Chondrocyte (in vitro differentiated cells): ENCODE measurements around the gene FOXL2NB. TPM values are rescaled to one million over a fixed set of nuclear protein-coding genes. Genes with fewer than 3 reads are reported as not detected.

Experiments used
- DNase-seq: peaks from one replicate; pipeline ENCODE4 v3.0.0; 2021; ENCODE audit warnings: mixed read lengths, low spot score
- H3K27ac Mint-ChIP-seq: one replicate; pipeline ENCODE4 v1.8.0; 2021; ENCODE audit warnings: mild to moderate bottlenecking, moderate library complexity, mixed read lengths; ENCODE audit not compliant: unreplicated experiment
- H3K27me3 Mint-ChIP-seq: 2 replicates; pipeline ENCODE4 v1.8.0; 2021; ENCODE audit warnings: low read depth, mixed read lengths
- H3K36me3 Mint-ChIP-seq: 2 replicates; pipeline ENCODE4 v1.8.0; 2021; ENCODE audit warnings: low read depth, mixed read lengths
- H3K4me1 Mint-ChIP-seq: 2 replicates; pipeline ENCODE4 v1.8.0; 2021; ENCODE audit warnings: low read depth, mild to moderate bottlenecking, mixed read lengths
- H3K4me3 Mint-ChIP-seq: one replicate; pipeline ENCODE4 v1.8.0; 2021; ENCODE audit warnings: mild to moderate bottlenecking, moderate library complexity, mixed read lengths; ENCODE audit not compliant: unreplicated experiment
- H3K9me3 Mint-ChIP-seq: 2 replicates; pipeline ENCODE4 v1.8.0; 2021; ENCODE audit warnings: low read depth, mixed read lengths
- total RNA-seq: library from RNA; stranded (reverse); gene quantifications from 3 replicates; pipeline ENCODE4 v1.2.1, GENCODE V29; 2021
- TF ChIP-seq, protein P1 (sequence below): fragments of 200-600 bp; sonication (generic); IDR thresholded peaks from 2 replicates; pipeline ENCODE4 v1.5.0; 2021; ENCODE audit warnings: antibody characterized with exemption, mild to moderate bottlenecking, moderate library complexity

Gene FOXL2NB
- total RNA-seq, 1 donor from 2014 or later, result 0.17 TPM

DNA sequence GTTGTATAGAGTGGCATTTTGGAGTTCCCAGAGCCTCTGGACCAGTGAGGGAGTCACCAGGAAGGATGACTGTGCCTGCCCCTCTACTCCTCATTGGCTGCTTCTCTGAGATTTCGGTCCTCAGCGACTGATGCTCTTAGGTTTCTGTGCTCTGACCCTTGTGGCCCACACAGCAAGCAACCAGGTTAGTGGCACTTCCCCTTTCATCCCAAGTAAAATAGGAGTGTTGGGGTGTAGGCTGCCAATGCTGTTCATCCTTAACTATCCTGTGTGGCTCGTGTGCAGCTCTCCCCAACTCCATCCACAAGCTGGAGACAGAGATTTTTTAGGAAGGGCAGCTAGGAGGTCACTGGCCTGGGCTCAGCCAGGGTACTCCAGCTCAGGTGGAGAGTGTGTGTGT is 37.8 kb downstream of the FOXL2NB start:
- Mint-ChIP-seq H3K9me3 (no peaks in the 10 kb centered on the region), H3K4me3 (no peak overlapping the region), H3K4me1 (no peaks in the 10 kb centered on the region), H3K36me3 (no peaks in the 10 kb centered on the region), H3K27ac (no peak overlapping the region), H3K27me3 (peaks cover 29% of the 10 kb centered on the region)
- TF ChIP-seq, protein P1, sequence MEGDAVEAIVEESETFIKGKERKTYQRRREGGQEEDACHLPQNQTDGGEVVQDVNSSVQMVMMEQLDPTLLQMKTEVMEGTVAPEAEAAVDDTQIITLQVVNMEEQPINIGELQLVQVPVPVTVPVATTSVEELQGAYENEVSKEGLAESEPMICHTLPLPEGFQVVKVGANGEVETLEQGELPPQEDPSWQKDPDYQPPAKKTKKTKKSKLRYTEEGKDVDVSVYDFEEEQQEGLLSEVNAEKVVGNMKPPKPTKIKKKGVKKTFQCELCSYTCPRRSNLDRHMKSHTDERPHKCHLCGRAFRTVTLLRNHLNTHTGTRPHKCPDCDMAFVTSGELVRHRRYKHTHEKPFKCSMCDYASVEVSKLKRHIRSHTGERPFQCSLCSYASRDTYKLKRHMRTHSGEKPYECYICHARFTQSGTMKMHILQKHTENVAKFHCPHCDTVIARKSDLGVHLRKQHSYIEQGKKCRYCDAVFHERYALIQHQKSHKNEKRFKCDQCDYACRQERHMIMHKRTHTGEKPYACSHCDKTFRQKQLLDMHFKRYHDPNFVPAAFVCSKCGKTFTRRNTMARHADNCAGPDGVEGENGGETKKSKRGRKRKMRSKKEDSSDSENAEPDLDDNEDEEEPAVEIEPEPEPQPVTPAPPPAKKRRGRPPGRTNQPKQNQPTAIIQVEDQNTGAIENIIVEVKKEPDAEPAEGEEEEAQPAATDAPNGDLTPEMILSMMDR, result no peak
- no peak for DNase-seq

DNA sequence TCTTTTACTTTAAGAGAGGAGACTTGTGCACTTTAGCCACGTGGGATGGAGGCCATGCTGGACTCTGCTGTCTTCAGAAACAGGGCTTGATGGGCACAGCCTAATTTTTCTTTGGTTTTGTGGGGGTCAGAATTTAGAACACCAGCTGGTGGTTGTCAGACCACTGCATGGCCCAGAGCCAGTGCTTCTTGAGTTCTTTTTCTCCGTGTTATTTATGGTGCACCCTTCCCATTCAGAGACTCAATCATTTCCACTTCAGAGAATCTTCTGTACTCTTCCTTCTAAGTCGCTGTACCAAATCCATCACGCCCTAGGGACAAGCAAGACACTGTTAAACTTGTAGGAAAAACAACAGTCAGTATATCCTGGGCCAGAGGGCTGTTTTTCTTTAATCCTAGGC is 38.9 kb downstream of the FOXL2NB start:
- H3K9me3 Mint-ChIP-seq, result no peaks in the 10 kb centered on the region
- TF ChIP-seq, protein P1, result no peak
- H3K4me3 Mint-ChIP-seq, result no peak overlapping the region
- H3K4me1 Mint-ChIP-seq, result no peaks in the 10 kb centered on the region
- H3K27ac Mint-ChIP-seq, result no peak overlapping the region
- DNase-seq, result no peak
- no peaks in the 10 kb centered on the region for H3K36me3 Mint-ChIP-seq
- H3K27me3 Mint-ChIP-seq, result peaks cover 29% of the 10 kb centered on the region

DNA sequence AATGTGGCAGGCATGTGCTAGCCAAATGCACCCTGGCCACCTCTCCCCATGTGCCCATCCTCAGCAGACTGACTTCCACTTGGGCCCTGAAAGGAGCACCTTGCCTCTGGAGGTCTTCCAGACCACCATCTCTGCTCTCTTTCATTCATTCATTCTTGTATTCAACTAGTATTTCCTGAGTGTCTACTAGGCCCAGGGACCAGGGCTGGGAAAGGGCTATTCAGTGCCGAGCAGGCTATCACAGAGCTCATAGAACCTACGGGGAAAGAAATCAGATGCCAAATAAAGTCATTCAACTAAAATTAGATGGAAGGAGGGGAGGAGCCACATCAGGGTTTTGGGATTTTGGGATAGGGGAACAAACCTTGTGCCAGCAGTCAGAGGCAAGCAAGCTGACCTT is 40.2 kb downstream of the FOXL2NB start:
- Mint-ChIP-seq H3K4me3 (no peak overlapping the region), H3K27me3 (peaks cover 26% of the 10 kb centered on the region), H3K36me3 (no peaks in the 10 kb centered on the region), H3K4me1 (no peaks in the 10 kb centered on the region), H3K27ac (no peak overlapping the region), H3K9me3 (no peaks in the 10 kb centered on the region)
- TF ChIP-seq, protein P1, result no peak
- DNase-seq, result no peak

DNA sequence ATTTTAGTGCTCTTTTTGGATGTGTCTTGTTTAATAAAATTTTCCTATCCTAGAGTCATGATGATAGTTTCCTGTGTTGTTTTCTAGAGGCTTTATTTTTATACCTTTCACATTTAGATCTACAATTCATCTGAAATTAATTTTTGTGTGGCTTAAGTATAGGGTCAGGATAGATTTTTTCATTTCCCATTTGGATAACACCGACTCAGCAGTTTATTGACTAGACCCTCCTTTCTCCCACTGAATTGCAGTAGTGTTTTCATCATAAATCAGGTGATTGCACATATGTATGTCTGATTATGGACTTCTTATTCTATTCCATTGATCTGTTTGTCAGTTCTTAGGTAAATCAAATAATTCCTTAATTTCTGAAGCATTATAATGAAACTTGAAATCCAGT is 48.7 kb downstream of the FOXL2NB start:
- peaks cover 36% of the 10 kb centered on the region for H3K27me3 Mint-ChIP-seq
- no peak overlapping the region for H3K27ac Mint-ChIP-seq
- H3K9me3 Mint-ChIP-seq, result peaks cover 2% of the 10 kb centered on the region
- H3K4me1 Mint-ChIP-seq, result no peaks in the 10 kb centered on the region
- no peaks in the 10 kb centered on the region for H3K36me3 Mint-ChIP-seq
- no peak overlapping the region for H3K4me3 Mint-ChIP-seq
- DNase-seq, result no peak
- TF ChIP-seq, protein P1, result no peak

Other genes starting within 250 kb of the FOXL2NB start
- gene PIK3CB, start 112.3 kb upstream of the FOXL2NB start, total RNA-seq, result 19.5 to 25.9 TPM (median 21.2 TPM) in 3 replicates
- 0.18 to 0.22 TPM in 2 of 3 replicates, not detected in the other for gene FOXL2, start 80 bp upstream of the FOXL2NB start, total RNA-seq
- not detected in 3 replicates for gene PRR23A, start 59.1 kb downstream of the FOXL2NB start, total RNA-seq
- not detected in 3 replicates for gene PRR23B, start 73.7 kb downstream of the FOXL2NB start, total RNA-seq
- not detected in 3 replicates for gene PRR23C, start 97.7 kb downstream of the FOXL2NB start, total RNA-seq